H1 (cell line): ENCODE measurements around the gene RERE.

Experiments used
- ASH2L ChIP-seq: fragments of 200-600, 300-600 bp; sonication (generic); IDR thresholded peaks from one replicate; pipeline ENCODE4 v1.7.1; 2017; ENCODE audit warnings: low read length
- CREB1 ChIP-seq: IDR thresholded peaks from 2 replicates; pipeline ENCODE4 v1.6.1; 2012; ENCODE audit warnings: inconsistent platforms
- CTCF ChIP-seq, 3 experiments: IDR thresholded peaks; 1 replicate in 2 of 3; 2 replicates in 1 of 3; pipeline versions ENCODE4 v1.5.1 to v1.6.1; 2011; ENCODE audit warnings: low read length in 3 of 3, mild to moderate bottlenecking in 3 of 3, inconsistent platforms in 2 of 3, low read depth in 1 of 3, moderate library complexity in 1 of 3; ENCODE audit not compliant: insufficient read depth in 1 of 3; ENCODE audit errors: control extremely low read depth in 1 of 3
- EP300 ChIP-seq, 2 experiments: IDR thresholded peaks; 1 replicate in 1 of 2; 2 replicates in 1 of 2; pipeline ENCODE4 v1.6.1; 2011 to 2012; ENCODE audit warnings: low read depth in 2 of 2, low read length in 2 of 2, mild to moderate bottlenecking in 2 of 2, borderline replicate concordance in 1 of 2, inconsistent platforms in 1 of 2, moderate library complexity in 1 of 2
- GTF2F1 ChIP-seq: IDR thresholded peaks from 2 replicates; pipeline ENCODE4 v1.6.1; 2012; ENCODE audit warnings: low read depth, low read length, improper control_type of control experiment, borderline replicate concordance
- POLR2A ChIP-seq, 2 experiments: IDR thresholded peaks; 1 replicate in 1 of 2; 2 replicates in 1 of 2; pipeline ENCODE4 v1.6.1; 2011; ENCODE audit warnings: low read depth in 2 of 2, low read length in 2 of 2, mild to moderate bottlenecking in 2 of 2; ENCODE audit errors: control extremely low read depth in 1 of 2
- POLR2AphosphoS5 ChIP-seq: IDR thresholded peaks from 2 replicates; pipeline ENCODE4 v1.6.1; 2011; ENCODE audit warnings: low read depth, low read length
- SIN3A ChIP-seq, 2 experiments: IDR thresholded peaks in 1 of 2; conservative IDR thresholded peaks in 1 of 2; 2 replicates each; pipeline ENCODE4 v1.6.1; 2011 to 2012; ENCODE audit warnings: low read length in 2 of 2, improper control_type of control experiment in 1 of 2, low read depth in 1 of 2, mild to moderate bottlenecking in 1 of 2
- SIRT6 ChIP-seq: IDR thresholded peaks from one replicate; pipeline ENCODE4 v1.7.1; 2012; ENCODE audit warnings: low read length, inconsistent platforms
- SP1 ChIP-seq: IDR thresholded peaks from 2 replicates; pipeline ENCODE4 v1.6.1; 2011; ENCODE audit warnings: low read depth, low read length
- SRF ChIP-seq: IDR thresholded peaks from 2 replicates; pipeline ENCODE4 v1.6.1; 2011; ENCODE audit warnings: mild to moderate bottlenecking, low read depth, low read length, moderate library complexity
- TEAD4 ChIP-seq: IDR thresholded peaks from 2 replicates; pipeline ENCODE4 v1.6.1; 2012; ENCODE audit warnings: low read depth, low read length, inconsistent platforms, mixed read lengths
- TF ChIP-seq, protein P1 (sequence below): IDR thresholded peaks from 2 replicates; pipeline ENCODE4 v1.6.1; 2012; ENCODE audit warnings: inconsistent platforms
- TF ChIP-seq, protein P2 (sequence below): IDR thresholded peaks from 2 replicates; pipeline ENCODE4 v1.6.1; 2011; ENCODE audit warnings: low read length, improper control_type of control experiment

- no peak for TF ChIP-seq SIRT6
- TF ChIP-seq CREB1, result no peak
- TF ChIP-seq CTCF (IDR thresholded peaks at IDR 0.05; ENCODE audit: control extremely low read depth in 1 of 3, insufficient read depth in 1 of 3, low read depth in 1 of 3, low read length in 3 of 3), result no peak
- no peak for TF ChIP-seq SRF
- TF ChIP-seq, protein P1, sequence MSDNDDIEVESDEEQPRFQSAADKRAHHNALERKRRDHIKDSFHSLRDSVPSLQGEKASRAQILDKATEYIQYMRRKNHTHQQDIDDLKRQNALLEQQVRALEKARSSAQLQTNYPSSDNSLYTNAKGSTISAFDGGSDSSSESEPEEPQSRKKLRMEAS, result no peak
- TF ChIP-seq POLR2A (IDR thresholded peaks at IDR 0.05; ENCODE audit: control extremely low read depth in 1 of 2, low read depth in 2 of 2, low read length in 2 of 2), result no peak
- no peak for TF ChIP-seq SIN3A (conservative IDR thresholded peaks at IDR 0.05 in 1 of 2, IDR thresholded peaks at IDR 0.05 in 1 of 2; ENCODE audit: low read depth in 1 of 2, low read length in 2 of 2)
- TF ChIP-seq GTF2F1, result no peak
- TF ChIP-seq, protein P2, sequence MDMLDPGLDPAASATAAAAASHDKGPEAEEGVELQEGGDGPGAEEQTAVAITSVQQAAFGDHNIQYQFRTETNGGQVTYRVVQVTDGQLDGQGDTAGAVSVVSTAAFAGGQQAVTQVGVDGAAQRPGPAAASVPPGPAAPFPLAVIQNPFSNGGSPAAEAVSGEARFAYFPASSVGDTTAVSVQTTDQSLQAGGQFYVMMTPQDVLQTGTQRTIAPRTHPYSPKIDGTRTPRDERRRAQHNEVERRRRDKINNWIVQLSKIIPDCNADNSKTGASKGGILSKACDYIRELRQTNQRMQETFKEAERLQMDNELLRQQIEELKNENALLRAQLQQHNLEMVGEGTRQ, result no peak
- TF ChIP-seq SP1, result no peak
- TF ChIP-seq EP300 (IDR thresholded peaks at IDR 0.05; ENCODE audit: borderline replicate concordance in 1 of 2, low read depth in 2 of 2, low read length in 2 of 2), result no peak
- no peak for TF ChIP-seq ASH2L
- TF ChIP-seq POLR2AphosphoS5, result no peak
- no peak for TF ChIP-seq TEAD4
Measured at GRCh38 chr1:8509579-8509978, 307.9 kb downstream of the RERE start.
